HCT116 (cell line): ENCODE measurements around the gene SPAG5.

Experiments
- POLR2AphosphoS5 ChIP-seq: IDR thresholded peaks from 2 replicates; pipeline ENCODE4 v1.6.1; 2011; ENCODE audit warnings: mild to moderate bottlenecking, low read depth, low read length, moderate library complexity
- TF ChIP-seq, protein P1 (sequence below), 3 experiments: fragments of 200-600 bp in 1 of 3; sonication (generic) in 1 of 3; IDR thresholded peaks in 2 of 3; conservative IDR thresholded peaks in 1 of 3; 2 replicates each; pipeline ENCODE4 v1.5.1; 2012 to 2017; ENCODE audit warnings: low read depth in 2 of 3, low read length in 2 of 3, antibody characterized with exemption in 1 of 3, borderline replicate concordance in 1 of 3, control low read depth in 1 of 3, mild to moderate bottlenecking in 1 of 3, mixed read lengths in 1 of 3, mixed run types in 1 of 3, moderate library complexity in 1 of 3; ENCODE audit not compliant: insufficient read depth in 1 of 3

DNA sequence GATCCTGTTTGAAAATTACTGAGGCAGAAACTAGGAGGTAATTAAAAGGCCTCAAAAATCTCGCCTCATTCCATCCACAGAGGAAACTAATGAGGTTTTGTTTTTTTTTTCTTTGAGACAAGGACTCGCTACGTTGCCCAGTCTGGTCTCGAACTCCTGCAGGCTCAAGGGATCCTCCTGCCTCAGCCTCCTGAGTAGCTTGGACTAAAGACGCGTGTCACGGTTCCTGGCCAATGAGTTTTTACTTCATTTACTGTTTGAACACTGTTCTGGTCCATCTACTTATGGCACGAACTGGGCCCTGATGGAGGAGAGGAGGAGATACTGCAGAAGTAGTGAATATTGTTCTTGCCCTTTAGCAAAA, 46.7 kb upstream of the SPAG5 start:
- TF ChIP-seq POLR2AphosphoS5: no peak
- TF ChIP-seq, protein P1, sequence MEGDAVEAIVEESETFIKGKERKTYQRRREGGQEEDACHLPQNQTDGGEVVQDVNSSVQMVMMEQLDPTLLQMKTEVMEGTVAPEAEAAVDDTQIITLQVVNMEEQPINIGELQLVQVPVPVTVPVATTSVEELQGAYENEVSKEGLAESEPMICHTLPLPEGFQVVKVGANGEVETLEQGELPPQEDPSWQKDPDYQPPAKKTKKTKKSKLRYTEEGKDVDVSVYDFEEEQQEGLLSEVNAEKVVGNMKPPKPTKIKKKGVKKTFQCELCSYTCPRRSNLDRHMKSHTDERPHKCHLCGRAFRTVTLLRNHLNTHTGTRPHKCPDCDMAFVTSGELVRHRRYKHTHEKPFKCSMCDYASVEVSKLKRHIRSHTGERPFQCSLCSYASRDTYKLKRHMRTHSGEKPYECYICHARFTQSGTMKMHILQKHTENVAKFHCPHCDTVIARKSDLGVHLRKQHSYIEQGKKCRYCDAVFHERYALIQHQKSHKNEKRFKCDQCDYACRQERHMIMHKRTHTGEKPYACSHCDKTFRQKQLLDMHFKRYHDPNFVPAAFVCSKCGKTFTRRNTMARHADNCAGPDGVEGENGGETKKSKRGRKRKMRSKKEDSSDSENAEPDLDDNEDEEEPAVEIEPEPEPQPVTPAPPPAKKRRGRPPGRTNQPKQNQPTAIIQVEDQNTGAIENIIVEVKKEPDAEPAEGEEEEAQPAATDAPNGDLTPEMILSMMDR (IDR thresholded peaks at IDR 0.05 in 2 of 3, conservative IDR thresholded peaks at IDR 0.05 in 1 of 3; ENCODE audit: borderline replicate concordance in 1 of 3, insufficient read depth in 1 of 3, low read depth in 2 of 3, low read length in 2 of 3): no peak
